ENCODE data around the gene RPN1.

DNA sequence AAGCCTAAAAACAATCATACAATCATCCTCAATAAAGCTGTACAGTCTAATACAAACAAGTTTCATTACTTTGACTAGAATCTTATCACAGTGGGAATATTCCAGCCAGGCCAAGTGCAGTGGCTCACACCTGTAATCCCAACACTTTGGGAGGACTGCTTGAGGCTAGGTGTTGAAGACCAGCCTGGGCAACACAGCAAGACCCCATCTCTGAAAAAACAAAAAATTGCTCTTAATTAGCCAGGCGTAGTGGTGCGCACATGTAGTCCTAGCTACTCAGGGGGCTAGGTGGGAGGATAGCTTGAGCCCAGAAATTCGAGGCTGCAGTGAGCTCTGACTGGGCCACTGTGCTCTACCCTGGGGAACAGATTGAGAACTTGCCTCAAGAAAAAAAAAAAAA lies 3.3 kb downstream of the RPN1 start:
- TF ChIP-seq, protein P1, sequence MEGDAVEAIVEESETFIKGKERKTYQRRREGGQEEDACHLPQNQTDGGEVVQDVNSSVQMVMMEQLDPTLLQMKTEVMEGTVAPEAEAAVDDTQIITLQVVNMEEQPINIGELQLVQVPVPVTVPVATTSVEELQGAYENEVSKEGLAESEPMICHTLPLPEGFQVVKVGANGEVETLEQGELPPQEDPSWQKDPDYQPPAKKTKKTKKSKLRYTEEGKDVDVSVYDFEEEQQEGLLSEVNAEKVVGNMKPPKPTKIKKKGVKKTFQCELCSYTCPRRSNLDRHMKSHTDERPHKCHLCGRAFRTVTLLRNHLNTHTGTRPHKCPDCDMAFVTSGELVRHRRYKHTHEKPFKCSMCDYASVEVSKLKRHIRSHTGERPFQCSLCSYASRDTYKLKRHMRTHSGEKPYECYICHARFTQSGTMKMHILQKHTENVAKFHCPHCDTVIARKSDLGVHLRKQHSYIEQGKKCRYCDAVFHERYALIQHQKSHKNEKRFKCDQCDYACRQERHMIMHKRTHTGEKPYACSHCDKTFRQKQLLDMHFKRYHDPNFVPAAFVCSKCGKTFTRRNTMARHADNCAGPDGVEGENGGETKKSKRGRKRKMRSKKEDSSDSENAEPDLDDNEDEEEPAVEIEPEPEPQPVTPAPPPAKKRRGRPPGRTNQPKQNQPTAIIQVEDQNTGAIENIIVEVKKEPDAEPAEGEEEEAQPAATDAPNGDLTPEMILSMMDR (conservative IDR thresholded peaks at IDR 0.05; ENCODE audit: low read length) = no peak
- no peak for TF ChIP-seq EZH2phosphoT487 (IDR thresholded peaks at IDR 0.05; ENCODE audit: borderline replicate concordance, low read depth, low read length)
